ENCODE results near the gene TBC1D30. TPM values are rescaled to one million over a fixed set of nuclear protein-coding genes. Genes with fewer than 3 reads are reported as not detected.

TBC1D30 gene
- total and polyA plus RNA-seq, 11 donors, result 0.15 to 2.9 (median 0.67) TPM

DNA sequence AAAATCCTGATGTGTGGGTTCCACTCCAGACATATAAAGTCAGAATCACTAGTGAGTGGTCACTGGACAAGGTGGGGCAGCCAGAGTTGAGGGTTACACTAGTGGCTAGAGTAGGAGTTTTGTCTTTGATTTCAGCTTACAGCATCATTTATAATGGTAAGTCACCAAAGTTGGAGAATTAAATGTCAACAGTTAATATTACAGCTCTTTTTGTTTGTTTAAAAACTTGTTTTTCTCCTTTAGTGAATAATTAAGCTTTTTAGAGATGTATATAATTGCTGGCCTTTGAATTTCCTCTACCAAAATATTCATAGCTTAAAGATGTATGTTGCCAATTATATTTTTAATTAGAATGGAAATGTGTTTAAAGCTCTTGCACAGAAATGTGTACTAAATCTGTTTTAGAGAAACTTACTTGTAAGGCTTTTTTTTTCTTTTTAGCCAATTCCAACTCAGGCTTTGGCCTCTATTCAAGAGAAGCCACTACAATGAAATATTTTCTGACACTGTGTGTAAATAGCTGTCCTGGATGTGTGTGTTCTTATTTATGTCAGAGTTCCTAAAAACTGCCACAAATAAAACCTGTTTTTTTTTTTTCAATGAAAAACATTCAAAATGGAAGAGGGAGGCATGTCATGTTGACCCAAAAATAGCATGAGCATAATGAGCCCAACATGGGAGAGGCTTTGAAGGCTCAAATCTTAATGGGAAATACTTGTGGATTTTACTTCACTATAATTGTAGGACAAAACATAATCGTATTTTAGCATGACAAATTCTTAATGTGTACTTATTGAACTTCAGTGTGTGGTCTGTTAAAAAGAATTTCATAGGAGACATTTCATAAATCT, 92.2 kb downstream of the TBC1D30 start:
- no peak for DNase-seq
- Histone ChIP-seq H3K27ac (no peak overlapping the region), H3K27me3 (no peaks in the 10 kb centered on the region), H3K4me1 (peaks cover 0 to 7% (median 0%) of the 10 kb centered on the region in 12 donors), H3K4me3 (no peak overlapping the region), H3K9me3 (no peaks in the 10 kb centered on the region), H3K36me3 (no peaks in the 10 kb centered on the region)
- no peak for ATAC-seq
- 72 to 87% (median 73%) methylated on average over 1 of the region's 1 CpG for WGBS, 4 donors
- no peak for TF ChIP-seq POLR2A (IDR thresholded peaks at IDR 0.05)
- TF ChIP-seq, protein P1, sequence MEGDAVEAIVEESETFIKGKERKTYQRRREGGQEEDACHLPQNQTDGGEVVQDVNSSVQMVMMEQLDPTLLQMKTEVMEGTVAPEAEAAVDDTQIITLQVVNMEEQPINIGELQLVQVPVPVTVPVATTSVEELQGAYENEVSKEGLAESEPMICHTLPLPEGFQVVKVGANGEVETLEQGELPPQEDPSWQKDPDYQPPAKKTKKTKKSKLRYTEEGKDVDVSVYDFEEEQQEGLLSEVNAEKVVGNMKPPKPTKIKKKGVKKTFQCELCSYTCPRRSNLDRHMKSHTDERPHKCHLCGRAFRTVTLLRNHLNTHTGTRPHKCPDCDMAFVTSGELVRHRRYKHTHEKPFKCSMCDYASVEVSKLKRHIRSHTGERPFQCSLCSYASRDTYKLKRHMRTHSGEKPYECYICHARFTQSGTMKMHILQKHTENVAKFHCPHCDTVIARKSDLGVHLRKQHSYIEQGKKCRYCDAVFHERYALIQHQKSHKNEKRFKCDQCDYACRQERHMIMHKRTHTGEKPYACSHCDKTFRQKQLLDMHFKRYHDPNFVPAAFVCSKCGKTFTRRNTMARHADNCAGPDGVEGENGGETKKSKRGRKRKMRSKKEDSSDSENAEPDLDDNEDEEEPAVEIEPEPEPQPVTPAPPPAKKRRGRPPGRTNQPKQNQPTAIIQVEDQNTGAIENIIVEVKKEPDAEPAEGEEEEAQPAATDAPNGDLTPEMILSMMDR (IDR thresholded peaks at IDR 0.05), result no peak
- intact Hi-C loops (cut with DNase I), result no loop called here

- no peaks in the 10 kb centered on the region for H3K27me3 ChIP-seq
- no peaks in the 10 kb centered on the region for H3K4me1 ChIP-seq
- no peak for ATAC-seq
- H3K36me3 ChIP-seq, result no peaks in the 10 kb centered on the region
- 80 to 88% (median 84%) methylated on average over 2 of the region's 2 CpGs for WGBS, 4 donors
- H3K27ac ChIP-seq, result no peak overlapping the region
- H3K4me3 ChIP-seq, result no peak overlapping the region
- H3K9me3 ChIP-seq, result no peaks in the 10 kb centered on the region
- no peak for DNase-seq
- intact Hi-C loops (cut with DNase I), result no loop called here
- TF ChIP-seq, protein P1 (IDR thresholded peaks at IDR 0.05), result no peak
- TF ChIP-seq POLR2A (IDR thresholded peaks at IDR 0.05), result no peak
Measured at GRCh38 chr12:64918344-64918743, 93.9 kb downstream of the TBC1D30 start.

- intact Hi-C loops (cut with DNase I), result no loop called here
- DNase-seq (no peak), ATAC-seq (no peak)
- TF ChIP-seq POLR2A (IDR thresholded peaks at IDR 0.05), result no peak
- TF ChIP-seq, protein P1 (IDR thresholded peaks at IDR 0.05), result no peak
- H3K36me3 ChIP-seq, result no peaks in the 10 kb centered on the region
- no peak overlapping the region for H3K27ac ChIP-seq
- no peaks in the 10 kb centered on the region for H3K9me3 ChIP-seq
- H3K4me3 ChIP-seq, result no peak overlapping the region
- no peaks in the 10 kb centered on the region for H3K27me3 ChIP-seq
- WGBS, 4 donors, result 75 to 84% (median 80%) methylated on average over 2 of the region's 2 CpGs
- no peaks in the 10 kb centered on the region for H3K4me1 ChIP-seq
Measured at GRCh38 chr12:64918801-64919200, 94.4 kb downstream of the TBC1D30 start.

DNA sequence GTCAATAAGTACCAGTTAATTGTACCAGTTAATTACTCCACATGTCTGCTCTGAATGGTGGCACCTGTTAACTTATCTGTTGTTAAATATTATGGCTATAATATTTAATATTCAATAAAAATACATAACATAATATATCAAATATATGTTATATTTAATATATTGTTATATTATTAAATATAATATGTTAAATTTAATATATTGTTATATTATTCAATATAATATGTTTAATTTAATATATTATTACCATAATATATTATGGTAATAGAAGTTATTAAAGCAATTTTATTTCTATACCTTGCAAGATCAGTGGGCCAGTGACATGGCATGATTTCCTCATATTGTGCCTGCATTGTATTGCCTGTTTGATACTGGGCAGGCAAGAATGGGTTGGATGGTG, 98.4 kb downstream of the TBC1D30 start:
- TF ChIP-seq POLR2A (IDR thresholded peaks at IDR 0.05), result no peak
- TF ChIP-seq, protein P1 (IDR thresholded peaks at IDR 0.05), result no peak
- no peak for ATAC-seq
- no peaks in the 10 kb centered on the region for H3K27me3 ChIP-seq
- intact Hi-C loops (cut with DNase I), result no loop called here
- no peak overlapping the region for H3K4me3 ChIP-seq
- H3K27ac ChIP-seq, result no peak overlapping the region
- no peaks in the 10 kb centered on the region for H3K9me3 ChIP-seq
- no peaks in the 10 kb centered on the region for H3K4me1 ChIP-seq
- H3K36me3 ChIP-seq, result no peaks in the 10 kb centered on the region
- no peak for DNase-seq
